ENCODE results near the gene SYNM. TPM values are rescaled to one million over a fixed set of nuclear protein-coding genes. Genes with fewer than 3 reads are reported as not detected.

Gene SYNM
- total RNA-seq, 1 donor from 2014 or later: 0.02 TPM

DNA sequence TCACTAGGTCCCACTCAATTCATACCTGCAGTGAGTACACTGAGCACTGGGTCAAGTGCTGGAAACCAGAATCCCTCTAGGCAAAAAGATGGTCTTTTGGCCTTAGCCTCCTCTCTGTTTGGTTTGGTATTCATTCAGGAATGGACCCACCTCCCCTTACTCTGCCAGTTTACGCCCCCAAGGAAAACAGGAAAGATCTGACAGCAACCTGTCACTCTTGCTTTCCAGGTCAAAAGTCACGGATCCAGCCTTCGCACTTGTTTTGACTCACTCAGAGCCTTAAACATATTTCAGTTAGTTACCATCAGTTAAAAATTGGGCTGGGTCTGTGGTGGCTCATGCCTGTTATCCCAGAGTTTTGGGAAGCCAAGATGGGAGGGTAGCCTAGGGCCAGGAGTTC lies 68.1 kb downstream of the SYNM start:
- TF ChIP-seq, protein P1, sequence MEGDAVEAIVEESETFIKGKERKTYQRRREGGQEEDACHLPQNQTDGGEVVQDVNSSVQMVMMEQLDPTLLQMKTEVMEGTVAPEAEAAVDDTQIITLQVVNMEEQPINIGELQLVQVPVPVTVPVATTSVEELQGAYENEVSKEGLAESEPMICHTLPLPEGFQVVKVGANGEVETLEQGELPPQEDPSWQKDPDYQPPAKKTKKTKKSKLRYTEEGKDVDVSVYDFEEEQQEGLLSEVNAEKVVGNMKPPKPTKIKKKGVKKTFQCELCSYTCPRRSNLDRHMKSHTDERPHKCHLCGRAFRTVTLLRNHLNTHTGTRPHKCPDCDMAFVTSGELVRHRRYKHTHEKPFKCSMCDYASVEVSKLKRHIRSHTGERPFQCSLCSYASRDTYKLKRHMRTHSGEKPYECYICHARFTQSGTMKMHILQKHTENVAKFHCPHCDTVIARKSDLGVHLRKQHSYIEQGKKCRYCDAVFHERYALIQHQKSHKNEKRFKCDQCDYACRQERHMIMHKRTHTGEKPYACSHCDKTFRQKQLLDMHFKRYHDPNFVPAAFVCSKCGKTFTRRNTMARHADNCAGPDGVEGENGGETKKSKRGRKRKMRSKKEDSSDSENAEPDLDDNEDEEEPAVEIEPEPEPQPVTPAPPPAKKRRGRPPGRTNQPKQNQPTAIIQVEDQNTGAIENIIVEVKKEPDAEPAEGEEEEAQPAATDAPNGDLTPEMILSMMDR (IDR thresholded peaks at IDR 0.05): no peak
- Mint-ChIP-seq H3K4me3 (no peak overlapping the region), H3K27ac (no peak overlapping the region), H3K4me1 (peaks cover 11% of the 10 kb centered on the region), H3K27me3 (no peaks in the 10 kb centered on the region), H3K36me3 (ENCODE audit: low read depth) (no peaks in the 10 kb centered on the region), H3K9me3 (no peaks in the 10 kb centered on the region)
- DNase-seq (no peak), ATAC-seq (ENCODE audit: low read depth) (no peak)
- ChIA-PET POLR2A (no interaction called here), CTCF (no interaction called here)
- intact Hi-C loops (cut with micrococcal nuclease): no loop called here

DNA sequence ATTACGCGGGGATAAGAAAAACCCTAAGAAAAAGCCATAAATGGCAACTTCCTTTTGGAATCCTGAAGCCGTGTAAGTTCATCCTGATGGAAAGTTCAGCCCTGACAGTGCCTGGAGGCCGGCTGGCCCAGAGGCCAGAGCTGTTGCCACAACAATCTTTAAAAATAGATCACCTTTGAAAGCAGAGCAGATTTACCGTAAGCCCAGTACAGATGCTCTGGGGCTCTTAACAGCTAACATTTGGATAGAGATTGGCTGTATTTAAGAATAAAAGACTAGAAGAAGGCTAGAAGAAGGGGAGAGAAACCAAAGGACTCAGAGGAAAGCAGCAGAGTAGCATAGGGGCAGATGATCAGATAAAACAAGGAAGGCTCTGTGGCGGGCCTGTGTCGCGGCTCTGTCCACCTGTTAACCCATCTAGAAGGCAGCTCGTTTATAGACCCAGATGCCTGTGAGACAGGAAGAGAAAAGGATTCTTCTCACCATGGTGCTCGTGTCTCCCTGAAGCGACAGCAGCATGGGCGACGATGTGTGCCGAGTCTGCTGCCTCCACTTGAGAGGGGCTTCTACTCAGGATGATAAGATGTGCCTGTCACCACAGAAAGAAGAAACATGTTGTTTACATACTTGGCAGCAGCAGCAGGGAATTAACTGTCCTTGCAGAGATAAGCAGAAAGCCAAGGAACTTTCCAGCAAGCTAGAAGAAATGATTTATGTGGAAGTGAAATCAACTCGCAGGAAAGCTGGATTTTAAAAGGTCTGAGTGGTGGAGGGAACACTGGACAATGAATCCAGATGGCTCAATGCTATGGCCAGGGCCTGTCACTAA lies 69.9 kb downstream of the SYNM start:
- CTCF ChIA-PET: no interaction called here
- POLR2A ChIA-PET: no interaction called here

DNA sequence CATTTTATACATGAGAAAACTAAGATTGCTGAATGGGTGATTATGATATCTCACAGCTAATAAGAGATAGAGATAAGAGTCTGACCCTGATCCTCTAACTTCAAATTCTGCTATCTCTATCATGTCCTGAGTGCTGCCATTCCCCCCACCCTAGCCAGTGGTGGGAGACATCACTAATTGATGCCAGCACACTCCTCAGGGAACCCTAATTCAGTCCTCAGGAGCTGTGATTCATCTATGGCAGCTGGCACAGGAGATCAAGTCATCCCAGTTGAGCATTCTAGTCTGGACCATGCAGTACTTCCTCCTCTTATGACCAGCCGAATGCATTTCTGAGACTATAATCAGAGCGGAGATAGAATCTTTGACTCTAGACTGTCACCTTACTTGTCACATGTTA lies 71.9 kb downstream of the SYNM start:
- Mint-ChIP-seq H3K4me1 (no peaks in the 10 kb centered on the region), H3K27ac (no peak overlapping the region), H3K9me3 (no peaks in the 10 kb centered on the region), H3K36me3 (ENCODE audit: low read depth) (no peaks in the 10 kb centered on the region), H3K4me3 (no peak overlapping the region), H3K27me3 (no peaks in the 10 kb centered on the region)
- TF ChIP-seq, protein P1 (IDR thresholded peaks at IDR 0.05): no peak
- ATAC-seq (ENCODE audit: low read depth) (no peak), DNase-seq (no peak)
- ChIA-PET POLR2A (interaction anchor here (0.7 kb wide), 1 partner anchor 100 kb away, joined by 3 read pairs; no protein-coding TSS in a partner anchor), CTCF (no interaction called here)
- intact Hi-C loops (cut with micrococcal nuclease): no loop called here

More for the DNA sequence above, 69.9 kb downstream of the SYNM start:
- H3K36me3 Mint-ChIP-seq (ENCODE audit: low read depth): no peaks in the 10 kb centered on the region
- no peak overlapping the region for H3K4me3 Mint-ChIP-seq
- TF ChIP-seq, protein P1 (IDR thresholded peaks at IDR 0.05): no peak
- H3K27ac Mint-ChIP-seq: no peak overlapping the region
- no peaks in the 10 kb centered on the region for H3K27me3 Mint-ChIP-seq
- H3K4me1 Mint-ChIP-seq: no peaks in the 10 kb centered on the region
- DNase-seq (no peak), ATAC-seq (ENCODE audit: low read depth) (no peak)
- no peaks in the 10 kb centered on the region for H3K9me3 Mint-ChIP-seq
- intact Hi-C loops (cut with micrococcal nuclease): no loop called here

DNA sequence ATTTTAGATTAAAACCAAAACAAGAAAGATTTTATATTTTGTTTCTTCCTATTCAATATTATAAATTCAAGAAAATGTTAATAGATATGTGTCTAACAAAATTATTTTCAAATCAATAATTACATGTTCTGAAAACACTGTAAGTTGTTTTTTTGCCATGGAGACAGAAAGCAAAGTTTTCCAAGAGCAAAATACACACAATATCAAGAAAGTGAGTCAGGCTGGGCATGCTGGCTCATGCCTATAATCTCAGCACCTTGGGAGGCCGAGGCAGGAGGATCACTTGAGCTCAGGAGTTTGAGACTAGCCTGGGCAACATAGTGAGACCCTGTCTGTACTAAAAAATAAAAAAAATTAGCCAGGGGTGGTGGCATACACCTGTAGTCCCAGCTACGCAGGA lies 72.8 kb downstream of the SYNM start:
- Mint-ChIP-seq H3K4me1 (no peaks in the 10 kb centered on the region), H3K27me3 (no peaks in the 10 kb centered on the region), H3K36me3 (ENCODE audit: low read depth) (no peaks in the 10 kb centered on the region), H3K9me3 (no peaks in the 10 kb centered on the region), H3K4me3 (no peak overlapping the region), H3K27ac (no peak overlapping the region)
- ATAC-seq (ENCODE audit: low read depth) (no peak), DNase-seq (no peak)
- CTCF ChIA-PET: no interaction called here
- TF ChIP-seq, protein P1 (IDR thresholded peaks at IDR 0.05): no peak
- POLR2A ChIA-PET: no interaction called here
- intact Hi-C loops (cut with micrococcal nuclease): no loop called here

DNA sequence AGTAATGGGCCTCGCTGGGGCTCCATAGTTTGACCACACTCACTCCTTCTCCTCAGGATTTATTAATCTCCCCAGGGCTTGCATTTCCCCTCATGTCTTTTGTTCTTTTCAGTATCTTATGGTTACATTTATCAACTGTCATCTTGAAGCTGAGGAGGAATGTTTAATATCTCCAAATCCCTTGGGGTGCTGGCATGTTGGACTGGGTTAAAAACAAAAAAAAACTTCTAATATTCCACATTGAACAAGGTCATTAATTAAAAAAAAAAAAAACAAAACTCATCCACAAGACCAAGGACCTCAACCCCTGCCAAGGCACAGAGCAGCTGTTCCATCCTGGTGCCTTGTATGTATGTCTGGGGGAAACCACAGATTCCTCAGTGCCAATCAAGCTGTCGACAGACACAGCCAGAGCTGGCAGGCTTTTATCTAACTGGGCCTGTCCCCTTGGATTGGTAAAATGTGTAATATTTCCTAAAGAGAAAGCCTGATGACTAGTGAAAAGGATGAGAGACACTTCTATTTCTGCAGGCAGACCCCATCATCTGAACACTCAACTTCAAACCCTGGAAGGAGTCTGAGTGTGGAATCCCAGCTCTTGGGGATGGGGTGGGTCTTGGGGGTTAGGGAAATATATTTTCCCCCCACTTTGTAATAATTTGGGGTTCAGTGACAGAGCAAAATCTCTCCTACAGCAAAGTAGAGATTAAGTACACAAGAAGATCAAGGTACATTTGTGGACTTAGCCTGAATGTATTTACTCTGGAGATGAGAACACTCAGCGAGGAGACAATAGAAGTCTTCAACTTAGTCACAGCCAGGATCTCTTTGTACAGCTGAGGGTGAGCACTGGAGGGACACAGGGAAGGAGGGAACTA lies 75.4 kb downstream of the SYNM start:
- DNase-seq (no peak), ATAC-seq (ENCODE audit: low read depth) (no peak)
- Mint-ChIP-seq H3K27ac (no peak overlapping the region), H3K36me3 (ENCODE audit: low read depth) (no peaks in the 10 kb centered on the region), H3K4me3 (no peak overlapping the region), H3K9me3 (no peaks in the 10 kb centered on the region), H3K27me3 (no peaks in the 10 kb centered on the region), H3K4me1 (no peaks in the 10 kb centered on the region)
- TF ChIP-seq, protein P1 (IDR thresholded peaks at IDR 0.05): no peak
- ChIA-PET POLR2A (no interaction called here), CTCF (no interaction called here)
- intact Hi-C loops (cut with micrococcal nuclease): no loop called here
